Colonic mucosa (tissue), 4 donors: Measurements from ENCODE around the gene CDH12. TPM values are rescaled to one million over a fixed set of nuclear protein-coding genes. Genes with fewer than 3 reads are reported as not detected.

Experiments used
- DNase-seq: peaks from one replicate; pipeline ENCODE4 v3.0.0-alpha.2; 2020
- H3K27ac ChIP-seq: fragments of 200-600 bp; one replicate; pipeline ENCODE4 v1.8.0; 2021
- H3K27me3 ChIP-seq: fragments of 200-600 bp; one replicate; pipeline ENCODE4 v1.8.0; 2021
- H3K36me3 ChIP-seq: fragments of 200-600 bp; one replicate; pipeline ENCODE4 v1.8.0; 2021
- H3K4me1 ChIP-seq: fragments of 200-600 bp; one replicate; pipeline ENCODE4 v1.8.0; 2021; ENCODE audit warnings: mild to moderate bottlenecking
- H3K4me3 ChIP-seq: fragments of 200-600 bp; one replicate; pipeline ENCODE4 v1.8.0; 2021
- H3K9ac ChIP-seq, 2 donors: one replicate each; pipeline ENCODE4 v1.7.0; 2013; ENCODE audit warnings: control low read depth in 2 of 2, low read depth in 2 of 2, low read length in 2 of 2
- H3K9me3 ChIP-seq: fragments of 200-600 bp; one replicate; pipeline ENCODE4 v1.8.0; 2021
- CTCF ChIP-seq: fragments of 200-600 bp; IDR thresholded peaks from one replicate; pipeline ENCODE4 v1.8.0; 2022; ENCODE audit warnings: antibody characterized with exemption, mild to moderate bottlenecking
- intact Hi-C: fragments of 100-400 bp; cut with DNase I; formaldehyde crosslinking; loops from one replicate; pipeline ENCODE4 v1.14.1; 2022
- total RNA-seq, 2 donors: library from RNA; stranded (reverse); fragmentation: NEBNext Ultra II Directional in 1 of 2; extraction: Animal tissue kit (Norgen Biotek cat#: 25700) in 1 of 2; gene quantifications; one replicate each; pipeline ENCODE4 v1.2.1, GENCODE V29; 2021
- donor health status: healthy.
- donor health status: DM: no; HTN: no; CAD: no.
- donor health status: DM: no; HTN: no; CAD: no.

The CDH12 gene
- total RNA-seq, 2 donors from 2014 or later = not detected

GRCh38 chr5:21774281-21774680 lies 1078.9 kb downstream of the CDH12 start:
- DNase-seq = no peak
- Histone ChIP-seq H3K27me3 (no peaks in the 10 kb centered on the region), H3K9ac (no peak overlapping the region), H3K4me1 (no peaks in the 10 kb centered on the region), H3K4me3 (no peak overlapping the region), H3K9me3 (no peaks in the 10 kb centered on the region), H3K36me3 (no peaks in the 10 kb centered on the region), H3K27ac (no peak overlapping the region)
- no peak for TF ChIP-seq CTCF
- intact Hi-C loops = no loop called here

- H3K36me3 ChIP-seq = no peaks in the 10 kb centered on the region
- no peaks in the 10 kb centered on the region for H3K4me1 ChIP-seq
- no peaks in the 10 kb centered on the region for H3K27me3 ChIP-seq
- no peak overlapping the region for H3K4me3 ChIP-seq
- no peak overlapping the region for H3K9ac ChIP-seq
- no peak for TF ChIP-seq CTCF
- H3K27ac ChIP-seq = no peak overlapping the region
- no peaks in the 10 kb centered on the region for H3K9me3 ChIP-seq
- intact Hi-C loops = no loop called here
- DNase-seq = no peak
Measured at GRCh38 chr5:21773456-21773855, 1079.7 kb downstream of the CDH12 start.

- no peaks in the 10 kb centered on the region for H3K27me3 ChIP-seq
- H3K4me1 ChIP-seq = no peaks in the 10 kb centered on the region
- H3K27ac ChIP-seq = no peak overlapping the region
- no peak for TF ChIP-seq CTCF
- intact Hi-C loops = no loop called here
- H3K9me3 ChIP-seq = no peaks in the 10 kb centered on the region
- no peaks in the 10 kb centered on the region for H3K36me3 ChIP-seq
- H3K4me3 ChIP-seq = no peak overlapping the region
- no peak overlapping the region for H3K9ac ChIP-seq
- no peak for DNase-seq
Measured at GRCh38 chr5:21765406-21765805, 1087.7 kb downstream of the CDH12 start.

- Histone ChIP-seq H3K9ac (no peak overlapping the region), H3K36me3 (no peaks in the 10 kb centered on the region), H3K27me3 (no peaks in the 10 kb centered on the region), H3K4me1 (no peaks in the 10 kb centered on the region), H3K4me3 (no peak overlapping the region), H3K9me3 (no peaks in the 10 kb centered on the region), H3K27ac (no peak overlapping the region)
- no peak for DNase-seq
- TF ChIP-seq CTCF = no peak
- intact Hi-C loops = no loop called here
Measured at GRCh38 chr5:21739096-21739495, 1114.0 kb downstream of the CDH12 start.

- no peaks in the 10 kb centered on the region for H3K9me3 ChIP-seq
- no peaks in the 10 kb centered on the region for H3K4me1 ChIP-seq
- TF ChIP-seq CTCF = no peak
- no peak overlapping the region for H3K27ac ChIP-seq
- DNase-seq = no peak
- H3K27me3 ChIP-seq = no peaks in the 10 kb centered on the region
- intact Hi-C loops = no loop called here
- no peak overlapping the region for H3K9ac ChIP-seq
- H3K4me3 ChIP-seq = no peak overlapping the region
- no peaks in the 10 kb centered on the region for H3K36me3 ChIP-seq
Measured at GRCh38 chr5:21723500-21723899, 1129.6 kb downstream of the CDH12 start.
